HepG2 (cell line): ENCODE data around the gene UBE2QL1. TPM values are rescaled to one million over a fixed set of nuclear protein-coding genes. Genes with fewer than 3 reads are reported as not detected.

Experiments used
- ATAC-seq: fragments of 200-7000 bp; cut with Tn5 transposase; 3 replicates; pipeline ENCODE4 v1.9.1; 2020; ENCODE audit warnings: mild to moderate bottlenecking, moderate library complexity
- BruUV-seq: library from RNA; stranded (reverse); fragments of 400-500 nt; replicated peaks from 2 replicates; lab custom pipeline; 2021; lab: Mats Ljungman, UMichigan
- CTCF ChIA-PET: fragments of 300-600 bp; formaldehyde crosslinking; extraction: SDS; loops from one replicate; lab custom pipeline; 2021; ENCODE audit warnings: low total read pairs, inconsistent platforms, low intra/inter-chr PET ratio; lab: Yijun Ruan, JAX
- POLR2A ChIA-PET: fragments of 350-600 bp; sonication (Branson Sonifier 250); formaldehyde crosslinking; loops from one replicate; lab custom pipeline; 2020; ENCODE audit warnings: antibody characterized with exemption, inconsistent platforms; lab: Yijun Ruan, JAX
- DNase-seq: peaks from one replicate; pipeline ENCODE4 v3.0.0-alpha.2; 2015; ENCODE audit warnings: low spot score
- FAIRE-seq: peaks from 3 replicates; lab custom pipeline; 2011; peaks lifted over from hg19 to GRCh38; lab: Jason Lieb, UNC
- H2AFZ ChIP-seq: one replicate; pipeline ENCODE4 v1.6.1; 2011; ENCODE audit warnings: low read length, inconsistent platforms
- H3K27ac ChIP-seq: fragments of 300-600 bp; 3 replicates; pipeline ENCODE4 v1.8.0; 2011; ENCODE audit warnings: mixed run types, mild to moderate bottlenecking, mixed read lengths, low read length, inconsistent platforms; ENCODE audit not compliant: insufficient read depth; ENCODE audit errors: extremely low read length
- H3K27me3 ChIP-seq, 2 experiments: fragments of 200-600 bp in 1 of 2; 2 replicates in 1 of 2; 3 replicates in 1 of 2; pipeline versions ENCODE4 v1.6.0 to v1.8.0; 2011; ENCODE audit warnings: low read length in 2 of 2, mild to moderate bottlenecking in 2 of 2, moderate library complexity in 2 of 2, inconsistent platforms in 1 of 2; ENCODE audit not compliant: insufficient read depth in 2 of 2, control insufficient read depth in 1 of 2
- H3K36me3 ChIP-seq, 2 experiments: fragments of 200-600 bp in 1 of 2; replicated peaks in 1 of 2; 2 replicates in 1 of 2; 3 replicates in 1 of 2; pipeline versions ENCODE4 v1.5.1 to v1.8.0; 2011; ENCODE audit warnings: low read length in 2 of 2, inconsistent platforms in 1 of 2; ENCODE audit not compliant: insufficient read depth in 2 of 2, control insufficient read depth in 1 of 2
- H3K4me1 ChIP-seq: 2 replicates; pipeline ENCODE4 v1.5.1; 2012; ENCODE audit warnings: low read length, inconsistent platforms; ENCODE audit not compliant: insufficient read depth
- H3K4me2 ChIP-seq: 2 replicates; pipeline ENCODE4 v1.6.0; 2011; ENCODE audit warnings: low read depth, low read length, inconsistent platforms
- H3K4me3 ChIP-seq, 3 experiments: fragments of 200-600 bp in 1 of 3; sonication (generic), shearing (Covaris generic) in 1 of 3; replicated peaks in 1 of 3; 2 replicates each; pipeline ENCODE4 v1.5.1; 2011 to 2016; ENCODE audit warnings: low read length in 3 of 3, inconsistent platforms in 2 of 3, low read depth in 2 of 3, mild to moderate bottlenecking in 2 of 3, control low read depth in 1 of 3, mixed read lengths in 1 of 3; ENCODE audit not compliant: insufficient read depth in 1 of 3
- H3K79me2 ChIP-seq: one replicate; pipeline ENCODE4 v1.6.1; 2011; ENCODE audit warnings: low read length, inconsistent platforms; ENCODE audit not compliant: insufficient read depth
- H3K9ac ChIP-seq: 2 replicates; pipeline ENCODE4 v1.6.0; 2011; ENCODE audit warnings: mild to moderate bottlenecking, low read depth, low read length, inconsistent platforms; ENCODE audit not compliant: insufficient read depth
- H3K9me3 ChIP-seq: 2 replicates; pipeline ENCODE4 v1.5.1; 2012; ENCODE audit warnings: mild to moderate bottlenecking, low read length
- H4K20me1 ChIP-seq: 2 replicates; pipeline ENCODE4 v1.6.0; 2011; ENCODE audit warnings: inconsistent platforms, mild to moderate bottlenecking, low read length, moderate library complexity; ENCODE audit not compliant: insufficient read depth
- ATF1 ChIP-seq: IDR thresholded peaks from 2 replicates; pipeline ENCODE4 v1.6.1; 2016; ENCODE audit warnings: mild to moderate bottlenecking, control low read depth
- ATF4 ChIP-seq, 2 experiments: fragments of 450-650 bp in 1 of 2; sonication (generic) in 1 of 2; formaldehyde crosslinking; IDR thresholded peaks; 2 replicates each; pipeline versions ENCODE4 v1.5.0 to v1.8.0; 2020 to 2022; ENCODE audit warnings: mild to moderate bottlenecking in 1 of 2, missing genetic modification reagents in 1 of 2
- CERS6 ChIP-seq: sonication (generic); formaldehyde crosslinking; IDR thresholded peaks from 2 replicates; pipeline ENCODE4 v1.5.0; 2020; ENCODE audit warnings: missing genetic modification reagents
- EHMT2 ChIP-seq: fragments of 200-600 bp; sonication (generic); IDR thresholded peaks from 2 replicates; pipeline ENCODE4 v1.7.0; 2017; ENCODE audit warnings: antibody characterized with exemption, low read depth, low read length, borderline replicate concordance
- ETS1 ChIP-seq: sonication (generic); formaldehyde crosslinking; IDR thresholded peaks from 2 replicates; pipeline ENCODE4 v1.4.0; 2020; ENCODE audit warnings: missing genetic modification reagents
- GABPB1 ChIP-seq: IDR thresholded peaks from 2 replicates; pipeline ENCODE4 v1.6.1; 2016; ENCODE audit warnings: mild to moderate bottlenecking, missing genetic modification reagents, moderate library complexity, missing compliant biosample characterization
- RERE ChIP-seq: IDR thresholded peaks from 2 replicates; pipeline ENCODE4 v1.6.1; 2016; ENCODE audit warnings: low read depth, missing genetic modification reagents, missing compliant biosample characterization
- TFAP4 ChIP-seq: sonication (generic); IDR thresholded peaks from 2 replicates; pipeline ENCODE4 v1.6.1; 2016; ENCODE audit warnings: low read depth, borderline replicate concordance
- TOPORS ChIP-seq: sonication (generic); formaldehyde crosslinking; IDR thresholded peaks from 2 replicates; pipeline ENCODE4 v1.8.0; 2023; ENCODE audit warnings: mild to moderate bottlenecking, missing genetic modification reagents
- ZFP62 ChIP-seq: sonication (generic); formaldehyde crosslinking; IDR thresholded peaks from 2 replicates; pipeline ENCODE4 v1.4.0; 2020; ENCODE audit warnings: missing genetic modification reagents
- ZFX ChIP-seq: sonication (generic); formaldehyde crosslinking; IDR thresholded peaks from 2 replicates; pipeline ENCODE4 v1.4.0; 2020; ENCODE audit warnings: mild to moderate bottlenecking, low read depth, missing genetic modification reagents, moderate library complexity
- ZNF530 ChIP-seq: sonication (generic); formaldehyde crosslinking; IDR thresholded peaks from 2 replicates; pipeline ENCODE4 v1.5.0; 2020; ENCODE audit warnings: low read depth, mild to moderate bottlenecking, missing genetic modification reagents
- ZNF564 ChIP-seq: sonication (generic); formaldehyde crosslinking; IDR thresholded peaks from 2 replicates; pipeline ENCODE4 v1.8.1; 2023; ENCODE audit warnings: mild to moderate bottlenecking, missing genetic modification reagents
- ZNF678 ChIP-seq: sonication (generic); formaldehyde crosslinking; IDR thresholded peaks from 2 replicates; pipeline ENCODE4 v1.4.0; 2020; ENCODE audit warnings: mild to moderate bottlenecking, missing genetic modification reagents
- ZSCAN9 ChIP-seq: IDR thresholded peaks from 2 replicates; pipeline ENCODE4 v1.6.1; 2016; ENCODE audit warnings: borderline replicate concordance
- WGBS: methylation state at CpG from one replicate; pipeline ENCODE4 v1.1.6; 2017; ENCODE audit warnings: low lambda C conversion rate; 5-methylcytosine and 5-hydroxymethylcytosine counted together
- in situ Hi-C: cut with HindIII; loops from 2 replicates; pipeline ENCODE4 v1.10.0; 2017; ENCODE audit warnings: low pct_unique_long_range_greater_than_20kb; ENCODE audit not compliant: extremely low pct_ligation_motif_present
- intact Hi-C: fragments of 100-400 bp; cut with micrococcal nuclease; formaldehyde crosslinking; loops from one replicate; pipeline ENCODE4 v1.10.0; 2022; ENCODE audit not compliant: unreplicated experiment
- polyA plus RNA-seq, 8 experiments: library from polyadenylated mRNA; depleted of rRNA in 3 of 8; stranded (reverse) in 7 of 8; unstranded in 1 of 8; fragments of >200 nt; fragmentation: Illumina TruSeq in 4 of 8; extraction: Trizol in 4 of 8; gene quantifications; 2 replicates each; pipeline versions ENCODE4 v1.2.1 to v1.2.3, GENCODE V29; 2011 to 2016; ENCODE audit warnings: low read depth in 4 of 8, missing spikeins in 1 of 8, mixed read lengths in 1 of 8; ENCODE audit not compliant: insufficient read depth in 1 of 8
- total RNA-seq, 5 experiments: library from RNA; depleted of rRNA; stranded (reverse); fragments of >200 nt; fragmentation: Illumina TruSeq; extraction: Trizol; gene quantifications; 2 replicates each; pipeline ENCODE4 v1.2.3, GENCODE V29; 2016; ENCODE audit warnings: low read depth in 1 of 5

UBE2QL1 gene
- total and polyA plus RNA-seq, 2 of the 13 experiments (the other 11 are each of a cell fraction or from before 2014, with no cell fraction given), result not detected

GRCh38 chr5:6405591-6405990 lies 43.1 kb upstream of the UBE2QL1 start:
- no peak for DNase-seq
- no peak for FAIRE-seq
- Histone ChIP-seq H3K4me2 (no peak overlapping the region), H3K4me1 (no peaks in the 10 kb centered on the region), H3K79me2 (no peaks in the 10 kb centered on the region), H2AFZ (no peak overlapping the region), H3K27ac (no peak overlapping the region), H4K20me1 (no peaks in the 10 kb centered on the region), H3K9me3 (no peaks in the 10 kb centered on the region), H3K36me3 (no peaks in the 10 kb centered on the region), H3K9ac (no peak overlapping the region), H3K4me3 (no peak overlapping the region), H3K27me3 (peaks cover 2 to 16% of the 10 kb centered on the region in 2 experiments)
- in situ Hi-C loops (no loop called here), intact Hi-C loops (no loop called here)
- TF ChIP-seq ETS1 (CRISPR knock-in tag) (no peak), ZSCAN9 (CRISPR knock-in tag) (no peak), ZNF564 (no peak), ZNF678 (CRISPR knock-in tag) (no peak), EHMT2 (no peak), ZFX (no peak), TFAP4 (no peak), RERE (CRISPR knock-in tag) (no peak), ATF1 (CRISPR knock-in tag) (no peak), ZFP62 (CRISPR knock-in tag) (no peak), ZNF530 (CRISPR knock-in tag) (no peak), CERS6 (CRISPR knock-in tag) (no peak), GABPB1 (no peak), ATF4 (CRISPR knock-in tag; IDR thresholded peaks at IDR 0.05) (no peak), TOPORS (CRISPR knock-in tag) (no peak)
- CTCF ChIA-PET, result no interaction called here
- no peak for ATAC-seq
- POLR2A ChIA-PET, result no interaction called here
- WGBS, result 53% methylated on average over 4 of the region's 4 CpGs
- BruUV-seq, result no TSS peak
